ENCODE data around the gene CFAP91.

Gene CFAP91

GRCh38 chr3:119663885-119664284 is 38.9 kb upstream of the CFAP91 start:
- DNase-seq (ENCODE audit: low spot score): no peak
- Histone ChIP-seq H2BK120ac (ENCODE audit: low read depth, low read length) (no peak overlapping the region), H3K4me3 (ENCODE audit: low read length in 2 of 2) (no peak overlapping the region), H2AFZ (ENCODE audit: low read length) (no peak overlapping the region), H3K18ac (ENCODE audit: low read length) (no peak overlapping the region), H3K23ac (ENCODE audit: low read depth, low read length, poor library complexity) (no peak overlapping the region), H2BK15ac (ENCODE audit: low read length) (no peak overlapping the region), H3K4me1 (ENCODE audit: control insufficient read depth in 2 of 2, insufficient read depth in 1 of 2, low read depth in 1 of 2, low read length in 2 of 2) (no peaks in the 10 kb centered on the region), H2AK5ac (ENCODE audit: low read depth, low read length) (no peak overlapping the region), H2BK5ac (ENCODE audit: low read length) (no peak overlapping the region), H3K27ac (replicated peaks; ENCODE audit: low read length) (no peak overlapping the region), H3K27me3 (ENCODE audit: control insufficient read depth in 3 of 3, insufficient read depth in 3 of 3, low read depth in 1 of 3, low read length in 3 of 3) (no peaks in the 10 kb centered on the region), H3K14ac (ENCODE audit: low read length) (no peak overlapping the region), H3K4ac (ENCODE audit: low read length) (no peak overlapping the region), H3K9me3 (replicated peaks in 1 of 2; ENCODE audit: control insufficient read depth in 2 of 2, insufficient read depth in 1 of 2, low read depth in 1 of 2, low read length in 2 of 2) (no peaks in the 10 kb centered on the region), H4K91ac (ENCODE audit: low read depth, low read length, poor library complexity) (no peak overlapping the region), H3K79me1 (ENCODE audit: low read depth, low read length) (no peaks in the 10 kb centered on the region), H3K9ac (ENCODE audit: low read depth, low read length, poor library complexity) (no peak overlapping the region), H3K4me2 (ENCODE audit: insufficient read depth, low read length, poor library complexity, severe bottlenecking) (no peak overlapping the region), H2BK12ac (ENCODE audit: low read length) (no peak overlapping the region), H4K8ac (ENCODE audit: low read depth, low read length) (no peak overlapping the region), H3K36me3 (replicated peaks in 1 of 2; ENCODE audit: control insufficient read depth in 2 of 2, insufficient read depth in 2 of 2, low read length in 2 of 2) (peaks cover 0 to 16% of the 10 kb centered on the region in 2 donors)
- WGBS, 2 donors (ENCODE audit: extremely low coverage in 2 of 2, insufficient read length in 2 of 2, insufficient replicate concordance in 1 of 2): no CpG with 5 or more reads among the region's 2 CpGs

DNA sequence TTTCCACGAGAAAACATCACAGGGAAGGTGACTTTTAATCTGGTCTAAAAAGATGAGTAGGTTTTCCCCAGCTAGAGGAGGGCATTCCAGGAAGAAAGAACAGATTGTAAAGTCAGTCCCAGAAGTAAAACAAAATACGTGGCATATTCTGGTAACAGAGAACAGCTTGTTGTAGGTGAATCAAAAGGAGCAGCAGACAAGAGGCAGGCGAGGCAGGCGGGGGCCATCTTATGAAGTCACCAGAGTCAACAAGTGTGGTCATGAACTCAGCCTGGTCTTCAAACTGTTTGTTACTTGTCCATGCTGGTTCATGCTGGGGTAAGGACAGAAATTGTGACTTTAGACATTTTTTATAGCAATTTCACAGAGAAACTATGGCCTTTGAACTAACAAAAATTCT is 38.5 kb upstream of the CFAP91 start:
- no peak for DNase-seq (ENCODE audit: low spot score)
- H3K27ac ChIP-seq (replicated peaks; ENCODE audit: low read length): no peak overlapping the region
- no peak overlapping the region for H4K8ac ChIP-seq (ENCODE audit: low read depth, low read length)
- no peak overlapping the region for H2BK15ac ChIP-seq (ENCODE audit: low read length)
- H2AFZ ChIP-seq (ENCODE audit: low read length): no peak overlapping the region
- H3K14ac ChIP-seq (ENCODE audit: low read length): no peak overlapping the region
- H3K4me1 ChIP-seq (ENCODE audit: control insufficient read depth in 2 of 2, insufficient read depth in 1 of 2, low read depth in 1 of 2, low read length in 2 of 2): no peaks in the 10 kb centered on the region
- H2BK12ac ChIP-seq (ENCODE audit: low read length): no peak overlapping the region
- H3K4me3 ChIP-seq (ENCODE audit: low read length in 2 of 2): no peak overlapping the region
- H3K4me2 ChIP-seq (ENCODE audit: insufficient read depth, low read length, poor library complexity, severe bottlenecking): no peak overlapping the region
- WGBS, 2 donors (ENCODE audit: extremely low coverage in 2 of 2, insufficient read length in 2 of 2, insufficient replicate concordance in 1 of 2): no CpG with 5 or more reads among the region's 4 CpGs
- no peak overlapping the region for H3K4ac ChIP-seq (ENCODE audit: low read length)
- H3K9ac ChIP-seq (ENCODE audit: low read depth, low read length, poor library complexity): no peak overlapping the region
- no peak overlapping the region for H2AK5ac ChIP-seq (ENCODE audit: low read depth, low read length)
- H2BK5ac ChIP-seq (ENCODE audit: low read length): no peak overlapping the region
- H3K27me3 ChIP-seq (ENCODE audit: control insufficient read depth in 3 of 3, insufficient read depth in 3 of 3, low read depth in 1 of 3, low read length in 3 of 3): no peaks in the 10 kb centered on the region
- no peak overlapping the region for H3K23ac ChIP-seq (ENCODE audit: low read depth, low read length, poor library complexity)
- H3K36me3 ChIP-seq (replicated peaks in 1 of 2; ENCODE audit: control insufficient read depth in 2 of 2, insufficient read depth in 2 of 2, low read length in 2 of 2): peaks cover 0 to 21% of the 10 kb centered on the region in 2 donors
- no peaks in the 10 kb centered on the region for H3K9me3 ChIP-seq (replicated peaks in 1 of 2; ENCODE audit: control insufficient read depth in 2 of 2, insufficient read depth in 1 of 2, low read depth in 1 of 2, low read length in 2 of 2)
- no peak overlapping the region for H3K18ac ChIP-seq (ENCODE audit: low read length)
- H4K91ac ChIP-seq (ENCODE audit: low read depth, low read length, poor library complexity): no peak overlapping the region
- H2BK120ac ChIP-seq (ENCODE audit: low read depth, low read length): no peak overlapping the region
- no peaks in the 10 kb centered on the region for H3K79me1 ChIP-seq (ENCODE audit: low read depth, low read length)

GRCh38 chr3:119664850-119665379 is 37.9 kb upstream of the CFAP91 start:
- Histone ChIP-seq H2AK5ac (ENCODE audit: low read depth, low read length) (no peak overlapping the region), H4K8ac (ENCODE audit: low read depth, low read length) (no peak overlapping the region), H2BK12ac (ENCODE audit: low read length) (no peak overlapping the region), H2AFZ (ENCODE audit: low read length) (no peak overlapping the region), H3K9ac (ENCODE audit: low read depth, low read length, poor library complexity) (no peak overlapping the region), H2BK5ac (ENCODE audit: low read length) (no peak overlapping the region), H3K36me3 (replicated peaks in 1 of 2; ENCODE audit: control insufficient read depth in 2 of 2, insufficient read depth in 2 of 2, low read length in 2 of 2) (peaks cover 0 to 27% of the 10 kb centered on the region in 2 donors), H3K4me1 (ENCODE audit: control insufficient read depth in 2 of 2, insufficient read depth in 1 of 2, low read depth in 1 of 2, low read length in 2 of 2) (no peaks in the 10 kb centered on the region), H3K9me3 (replicated peaks in 1 of 2; ENCODE audit: control insufficient read depth in 2 of 2, insufficient read depth in 1 of 2, low read depth in 1 of 2, low read length in 2 of 2) (no peaks in the 10 kb centered on the region), H3K14ac (ENCODE audit: low read length) (no peak overlapping the region), H3K27me3 (ENCODE audit: control insufficient read depth in 3 of 3, insufficient read depth in 3 of 3, low read depth in 1 of 3, low read length in 3 of 3) (no peaks in the 10 kb centered on the region), H3K27ac (replicated peaks; ENCODE audit: low read length) (no peak overlapping the region), H3K23ac (ENCODE audit: low read depth, low read length, poor library complexity) (no peak overlapping the region), H3K4me3 (ENCODE audit: low read length in 2 of 2) (no peak overlapping the region), H3K4me2 (ENCODE audit: insufficient read depth, low read length, poor library complexity, severe bottlenecking) (no peak overlapping the region), H2BK15ac (ENCODE audit: low read length) (no peak overlapping the region), H2BK120ac (ENCODE audit: low read depth, low read length) (no peak overlapping the region), H4K91ac (ENCODE audit: low read depth, low read length, poor library complexity) (no peak overlapping the region), H3K18ac (ENCODE audit: low read length) (no peak overlapping the region), H3K79me1 (ENCODE audit: low read depth, low read length) (no peaks in the 10 kb centered on the region), H3K4ac (ENCODE audit: low read length) (no peak overlapping the region)
- no peak for DNase-seq (ENCODE audit: low spot score)
- WGBS, 2 donors (ENCODE audit: extremely low coverage in 2 of 2, insufficient read length in 2 of 2, insufficient replicate concordance in 1 of 2): no CpG with 5 or more reads among the region's 4 CpGs

- no peak overlapping the region for H3K4me3 ChIP-seq (ENCODE audit: low read length in 2 of 2)
- H3K27ac ChIP-seq (replicated peaks; ENCODE audit: low read length): no peak overlapping the region
- H3K14ac ChIP-seq (ENCODE audit: low read length): no peak overlapping the region
- H2AFZ ChIP-seq (ENCODE audit: low read length): no peak overlapping the region
- no peak overlapping the region for H3K4ac ChIP-seq (ENCODE audit: low read length)
- no peak overlapping the region for H3K4me2 ChIP-seq (ENCODE audit: insufficient read depth, low read length, poor library complexity, severe bottlenecking)
- no peak overlapping the region for H2AK5ac ChIP-seq (ENCODE audit: low read depth, low read length)
- no peaks in the 10 kb centered on the region for H3K79me1 ChIP-seq (ENCODE audit: low read depth, low read length)
- no peaks in the 10 kb centered on the region for H3K9me3 ChIP-seq (replicated peaks in 1 of 2; ENCODE audit: control insufficient read depth in 2 of 2, insufficient read depth in 1 of 2, low read depth in 1 of 2, low read length in 2 of 2)
- H4K8ac ChIP-seq (ENCODE audit: low read depth, low read length): no peak overlapping the region
- H3K27me3 ChIP-seq (ENCODE audit: control insufficient read depth in 3 of 3, insufficient read depth in 3 of 3, low read depth in 1 of 3, low read length in 3 of 3): no peaks in the 10 kb centered on the region
- H3K36me3 ChIP-seq (replicated peaks in 1 of 2; ENCODE audit: control insufficient read depth in 2 of 2, insufficient read depth in 2 of 2, low read length in 2 of 2): peaks cover 0 to 38% of the 10 kb centered on the region in 2 donors
- no peak overlapping the region for H3K18ac ChIP-seq (ENCODE audit: low read length)
- no peak overlapping the region for H2BK12ac ChIP-seq (ENCODE audit: low read length)
- H3K4me1 ChIP-seq (ENCODE audit: control insufficient read depth in 2 of 2, insufficient read depth in 1 of 2, low read depth in 1 of 2, low read length in 2 of 2): no peaks in the 10 kb centered on the region
- H2BK15ac ChIP-seq (ENCODE audit: low read length): no peak overlapping the region
- H3K23ac ChIP-seq (ENCODE audit: low read depth, low read length, poor library complexity): no peak overlapping the region
- H4K91ac ChIP-seq (ENCODE audit: low read depth, low read length, poor library complexity): no peak overlapping the region
- H2BK5ac ChIP-seq (ENCODE audit: low read length): no peak overlapping the region
- no peak for DNase-seq (ENCODE audit: low spot score)
- no CpG with 5 or more reads among the region's 6 CpGs for WGBS, 2 donors (ENCODE audit: extremely low coverage in 2 of 2, insufficient read length in 2 of 2, insufficient replicate concordance in 1 of 2)
- no peak overlapping the region for H3K9ac ChIP-seq (ENCODE audit: low read depth, low read length, poor library complexity)
- no peak overlapping the region for H2BK120ac ChIP-seq (ENCODE audit: low read depth, low read length)
Measured at GRCh38 chr3:119665954-119666559, 36.8 kb upstream of the CFAP91 start.
